LoVo (cell line): ENCODE measurements around the gene PRKCE.
"Not testable (repeated sequence)": the region's sequence is repeated elsewhere in the genome, so short reads cannot be mapped to it uniquely, and the experiment has no call there.

ENCODE experiments used
- DNase-seq: peaks from one replicate; pipeline ENCODE4 v3.0.0-alpha.2; 2016; ENCODE audit warnings: low spot score

Gene PRKCE

GRCh38 chr2:46194856-46195255, 543.4 kb downstream of the PRKCE start:
- DNase-seq, result no peak

- DNase-seq, result no peak
Observed at GRCh38 chr2:46195819-46196218, 544.3 kb downstream of the PRKCE start.

GRCh38 chr2:46196871-46197462, 545.5 kb downstream of the PRKCE start:
- no peak for DNase-seq

- no peak for DNase-seq
Observed at GRCh38 chr2:46197672-46198071, 546.2 kb downstream of the PRKCE start.

GRCh38 chr2:46198164-46198883, 546.8 kb downstream of the PRKCE start:
- no peak for DNase-seq

- DNase-seq, result no peak
Observed at GRCh38 chr2:46198966-46199365, 547.5 kb downstream of the PRKCE start.

- no peak for DNase-seq
Observed at GRCh38 chr2:46200100-46200690, 548.7 kb downstream of the PRKCE start.

GRCh38 chr2:46200861-46201605, 549.6 kb downstream of the PRKCE start:
- DNase-seq, result no peak

GRCh38 chr2:46202453-46202852, 551.0 kb downstream of the PRKCE start:
- DNase-seq, result no peak

GRCh38 chr2:46202987-46203386, 551.5 kb downstream of the PRKCE start:
- no peak for DNase-seq

- DNase-seq, result not testable (repeated sequence)
Observed at GRCh38 chr2:46203636-46204035, 552.2 kb downstream of the PRKCE start.

GRCh38 chr2:46207591-46207990, 556.1 kb downstream of the PRKCE start:
- no peak for DNase-seq

GRCh38 chr2:46208766-46209165, 557.3 kb downstream of the PRKCE start:
- no peak for DNase-seq

GRCh38 chr2:46210063-46210462, 558.6 kb downstream of the PRKCE start:
- DNase-seq, result no peak

GRCh38 chr2:46211461-46211860, 560.0 kb downstream of the PRKCE start:
- no peak for DNase-seq

- no peak for DNase-seq
Observed at GRCh38 chr2:46213906-46214305, 562.4 kb downstream of the PRKCE start.

GRCh38 chr2:46216213-46216612, 564.7 kb downstream of the PRKCE start:
- DNase-seq, result no peak

GRCh38 chr2:46223514-46223913, 572.0 kb downstream of the PRKCE start:
- not testable (repeated sequence) for DNase-seq

GRCh38 chr2:46225150-46225625, 573.7 kb downstream of the PRKCE start:
- no peak for DNase-seq

- DNase-seq, result no peak
Observed at GRCh38 chr2:46225730-46226129, 574.3 kb downstream of the PRKCE start.

GRCh38 chr2:46226620-46227019, 575.1 kb downstream of the PRKCE start:
- no peak for DNase-seq

GRCh38 chr2:46227022-46227421, 575.5 kb downstream of the PRKCE start:
- no peak for DNase-seq
